Activated naive CD4-positive, alpha-beta T cell treated with Interleukin-2 at 50 U/mL for 16 hours (primary cell): ENCODE measurements around the gene ZNF385D.
"Not testable (repeated sequence)": the region's sequence is repeated elsewhere in the genome, so short reads cannot be mapped to it uniquely, and the experiment has no call there.

Experiments used
- DNase-seq: peaks from one replicate; pipeline ENCODE4 v3.0.0-alpha.2; 2020

ZNF385D gene

GRCh38 chr3:21434310-21434709 is 316.7 kb downstream of the ZNF385D start:
- DNase-seq: no peak

- no peak for DNase-seq
These were observed 317.3 kb downstream of the ZNF385D start for GRCh38 chr3:21433751-21434150.

DNA sequence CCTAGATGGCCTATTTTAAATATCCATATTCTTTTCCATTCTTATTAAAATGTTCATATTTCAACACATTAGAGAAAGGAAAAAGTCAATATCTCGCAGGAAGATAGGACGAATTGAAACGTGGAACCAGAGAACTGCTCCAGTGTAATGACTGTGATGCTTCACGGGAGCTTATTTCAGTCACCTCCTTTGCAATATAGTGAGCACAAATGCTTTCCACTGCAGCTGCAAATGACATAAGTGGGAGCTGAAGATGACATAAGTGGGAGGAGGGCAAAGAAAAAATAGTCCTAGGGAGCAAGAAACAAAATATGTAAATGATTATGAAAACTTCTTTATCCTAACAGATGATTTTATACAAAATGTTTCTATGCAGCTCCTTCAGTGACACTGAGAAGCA is 324.1 kb downstream of the ZNF385D start:
- DNase-seq: no peak

GRCh38 chr3:21425715-21426114 is 325.3 kb downstream of the ZNF385D start:
- no peak for DNase-seq

DNA sequence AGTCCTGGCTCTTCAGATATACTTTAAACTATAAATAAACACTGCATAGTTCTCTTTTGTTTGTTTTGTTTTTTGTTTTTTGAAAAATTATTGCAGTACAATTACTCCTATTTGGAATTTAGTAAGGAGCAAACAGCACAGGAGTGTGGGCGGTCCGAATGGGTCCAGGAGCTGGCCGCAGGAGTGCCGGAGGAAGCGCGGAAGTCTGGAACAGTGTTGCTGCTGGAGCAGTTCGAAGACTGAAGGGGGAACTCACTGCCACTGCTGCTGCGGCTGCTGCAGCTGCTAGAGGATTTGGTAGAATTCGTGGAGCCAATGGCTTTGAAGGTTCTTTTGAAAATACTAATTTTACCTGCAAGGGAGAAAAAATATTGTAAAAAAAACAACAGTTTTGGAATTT is 329.9 kb downstream of the ZNF385D start:
- DNase-seq: no peak

DNA sequence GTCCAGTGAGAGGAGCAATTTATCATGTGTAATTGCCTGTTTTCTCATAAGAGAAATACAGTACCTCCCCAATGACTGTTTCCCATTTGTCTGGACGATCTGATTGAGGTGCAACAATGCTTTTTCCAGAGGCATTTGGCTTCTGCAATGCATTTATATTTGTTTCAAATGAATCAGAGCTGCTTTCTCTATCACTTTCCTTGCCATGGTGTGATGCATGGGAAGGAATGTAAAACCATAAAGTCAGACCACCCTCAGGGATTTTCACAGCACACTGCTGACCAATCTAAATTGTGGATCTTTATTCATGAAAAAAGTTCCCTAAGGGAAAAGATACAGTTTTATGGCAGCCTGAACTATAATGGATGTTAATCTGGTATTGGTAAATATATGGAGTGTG is 333.0 kb downstream of the ZNF385D start:
- DNase-seq: no peak

GRCh38 chr3:21414506-21414905 is 336.5 kb downstream of the ZNF385D start:
- no peak for DNase-seq

- DNase-seq: no peak
These were observed 340.0 kb downstream of the ZNF385D start for GRCh38 chr3:21411058-21411457.

- DNase-seq: no peak
These were observed 341.6 kb downstream of the ZNF385D start for GRCh38 chr3:21409401-21409800.

- no peak for DNase-seq
These were observed 343.3 kb downstream of the ZNF385D start for GRCh38 chr3:21407743-21408142.

GRCh38 chr3:21405671-21406667 is 345.0 kb downstream of the ZNF385D start:
- no peak for DNase-seq

- no peak for DNase-seq
These were observed 352.5 kb downstream of the ZNF385D start for GRCh38 chr3:21398461-21398860.

DNA sequence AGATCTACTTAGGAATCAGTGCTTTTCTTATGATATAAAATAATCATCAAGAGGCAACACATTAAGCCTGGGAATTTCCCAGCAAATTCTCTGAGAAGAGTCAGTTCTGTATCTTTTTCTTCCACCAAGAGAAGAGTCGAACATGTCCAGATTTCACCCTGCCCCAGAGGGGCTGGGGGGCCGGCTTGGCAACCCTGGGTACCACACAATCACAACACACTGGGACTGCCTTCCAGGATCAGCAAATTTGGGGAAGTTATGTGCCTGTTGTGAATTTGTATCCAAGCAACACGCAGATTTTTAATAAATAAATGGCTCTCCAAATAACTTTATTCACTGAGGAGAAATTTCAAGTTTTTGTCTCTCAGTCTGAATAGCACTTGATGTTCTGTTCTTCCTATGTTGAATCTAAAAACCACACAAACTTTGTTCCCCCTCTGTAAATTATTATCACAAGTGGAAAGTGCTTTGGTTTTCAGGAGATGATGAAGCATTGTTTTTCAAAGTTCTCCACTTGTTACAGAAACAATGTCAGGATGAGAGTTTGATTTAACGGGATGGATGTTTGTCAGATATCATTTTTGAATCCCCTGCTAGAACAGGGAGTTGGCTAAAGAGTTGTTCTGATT is 357.2 kb downstream of the ZNF385D start:
- no peak for DNase-seq

DNA sequence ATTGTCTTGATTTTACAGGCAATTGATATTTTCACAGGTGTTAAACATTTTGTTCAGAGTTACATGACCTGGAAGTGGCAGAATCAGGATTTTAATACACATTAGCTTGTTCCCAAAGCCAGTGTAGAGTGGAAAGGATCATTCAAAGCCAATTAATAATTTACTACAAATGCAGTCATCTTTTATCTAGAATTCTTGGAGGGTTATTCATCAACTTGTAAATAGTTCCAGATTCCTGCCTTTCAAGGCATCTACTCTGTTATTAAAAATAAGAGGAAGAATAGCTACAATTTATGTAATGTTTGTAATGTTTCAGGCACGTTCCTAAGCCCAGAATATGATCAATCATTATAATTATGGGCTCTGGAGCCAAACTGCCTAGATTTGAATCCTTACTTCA is 358.5 kb downstream of the ZNF385D start:
- DNase-seq: no peak

DNA sequence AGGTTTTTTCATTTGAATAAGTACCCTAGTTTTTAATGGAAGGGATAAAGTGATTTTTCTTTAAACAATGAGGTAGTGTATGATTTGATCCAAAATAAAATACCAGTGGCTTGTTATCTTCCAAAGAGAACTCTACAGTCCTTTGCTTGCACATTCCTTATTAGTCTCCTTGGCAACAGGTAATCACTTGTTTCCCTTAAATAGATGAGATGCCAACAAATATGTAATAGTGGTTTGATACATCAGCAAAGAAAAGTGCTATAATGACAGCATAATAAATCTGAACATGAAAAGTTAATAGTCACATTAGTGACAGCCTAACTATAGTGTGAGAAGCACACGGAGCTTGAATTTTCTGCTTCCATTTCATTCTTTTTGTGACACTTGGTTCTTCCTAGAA is 360.2 kb downstream of the ZNF385D start:
- no peak for DNase-seq

GRCh38 chr3:21390136-21390535 is 360.9 kb downstream of the ZNF385D start:
- no peak for DNase-seq

GRCh38 chr3:21387142-21387826 is 363.7 kb downstream of the ZNF385D start:
- not testable (repeated sequence) for DNase-seq

DNA sequence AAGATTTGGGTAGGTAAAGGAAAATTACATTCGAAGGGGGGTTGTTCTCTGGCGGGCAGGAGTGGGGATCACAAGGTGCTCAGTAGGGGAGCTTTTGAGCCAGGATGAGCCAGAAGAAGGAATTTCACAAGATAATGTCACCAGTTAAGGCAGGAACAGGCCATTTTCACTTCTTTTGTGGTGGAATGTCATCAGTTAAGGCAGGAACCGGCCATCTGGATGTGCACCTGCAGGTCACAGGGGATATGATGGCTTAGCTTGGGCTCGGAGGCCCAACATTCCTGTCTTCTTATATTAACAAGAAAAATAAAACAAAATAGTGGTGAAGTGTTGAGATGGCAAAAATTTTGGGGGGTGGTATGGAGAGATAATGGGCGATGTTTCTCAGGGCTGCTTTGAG is 373.0 kb downstream of the ZNF385D start:
- DNase-seq: not testable (repeated sequence)

DNA sequence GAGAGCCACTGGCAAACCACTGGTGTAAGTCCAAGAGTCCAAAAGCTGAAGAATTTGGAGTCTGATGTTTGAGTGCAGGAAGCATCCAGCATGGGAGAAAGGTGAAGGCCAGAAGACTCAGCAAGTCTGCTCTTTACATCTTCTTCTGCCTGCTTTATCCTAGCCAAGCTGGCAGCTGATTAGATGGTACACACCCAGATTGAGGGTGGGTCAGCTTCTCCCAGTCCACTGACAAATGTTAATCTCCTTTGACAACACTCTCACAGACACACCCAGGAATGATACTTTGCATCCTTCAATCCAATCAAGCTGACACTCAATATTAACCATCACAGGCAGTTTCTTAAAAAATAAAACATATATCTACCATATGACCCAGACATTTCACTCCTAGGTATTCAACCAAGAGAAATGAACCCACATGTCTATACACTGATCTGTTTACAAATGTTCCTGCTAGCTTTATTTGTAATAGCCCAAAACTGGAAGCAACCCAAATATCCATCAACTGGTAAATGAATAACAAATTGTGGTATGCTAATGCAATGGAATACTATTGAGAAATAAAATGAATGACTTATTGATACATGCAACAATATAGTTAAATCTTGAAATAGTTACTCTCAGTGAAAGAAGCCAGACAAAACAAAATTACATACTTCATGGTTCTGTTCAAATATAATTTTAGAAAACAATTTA is 373.8 kb downstream of the ZNF385D start:
- DNase-seq: no peak

GRCh38 chr3:21372316-21372715 is 378.7 kb downstream of the ZNF385D start:
- DNase-seq: no peak
